SKM-1 treated with dmso at 0.1 percent for 144 hours (cell line): ENCODE measurements around the gene AGRN.
"Not testable (repeated sequence)": the region's sequence is repeated elsewhere in the genome, so short reads cannot be mapped to it uniquely, and the experiment has no call there.

Source experiments
- DNase-seq: peaks from one replicate; lab custom pipeline; 2025; ENCODE audit not compliant: unreplicated experiment; lab: John Stamatoyannopoulos, UW

The AGRN gene

DNA sequence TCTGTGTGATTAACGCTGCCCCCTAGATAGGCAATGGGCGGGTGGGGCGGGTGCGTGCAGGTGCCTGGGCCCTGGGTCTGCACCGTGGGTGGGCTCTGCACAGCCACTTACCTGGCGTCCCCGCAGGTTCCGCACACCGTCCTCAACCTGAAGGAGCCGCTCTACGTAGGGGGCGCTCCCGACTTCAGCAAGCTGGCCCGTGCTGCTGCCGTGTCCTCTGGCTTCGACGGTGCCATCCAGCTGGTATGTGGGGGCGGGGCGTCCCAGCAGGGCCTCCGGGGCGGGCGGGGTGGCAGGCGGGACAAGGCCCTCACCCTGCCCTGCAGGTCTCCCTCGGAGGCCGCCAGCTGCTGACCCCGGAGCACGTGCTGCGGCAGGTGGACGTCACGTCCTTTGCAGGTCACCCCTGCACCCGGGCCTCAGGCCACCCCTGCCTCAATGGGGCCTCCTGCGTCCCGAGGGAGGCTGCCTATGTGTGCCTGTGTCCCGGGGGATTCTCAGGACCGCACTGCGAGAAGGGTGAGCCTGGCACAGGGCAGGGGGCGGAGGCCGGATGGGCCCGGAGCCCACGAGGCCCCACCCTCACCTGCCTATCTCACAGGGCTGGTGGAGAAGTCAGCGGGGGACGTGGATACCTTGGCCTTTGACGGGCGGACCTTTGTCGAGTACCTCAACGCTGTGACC lies 31.3 kb downstream of the AGRN start:
- DNase-seq: no peak

DNA sequence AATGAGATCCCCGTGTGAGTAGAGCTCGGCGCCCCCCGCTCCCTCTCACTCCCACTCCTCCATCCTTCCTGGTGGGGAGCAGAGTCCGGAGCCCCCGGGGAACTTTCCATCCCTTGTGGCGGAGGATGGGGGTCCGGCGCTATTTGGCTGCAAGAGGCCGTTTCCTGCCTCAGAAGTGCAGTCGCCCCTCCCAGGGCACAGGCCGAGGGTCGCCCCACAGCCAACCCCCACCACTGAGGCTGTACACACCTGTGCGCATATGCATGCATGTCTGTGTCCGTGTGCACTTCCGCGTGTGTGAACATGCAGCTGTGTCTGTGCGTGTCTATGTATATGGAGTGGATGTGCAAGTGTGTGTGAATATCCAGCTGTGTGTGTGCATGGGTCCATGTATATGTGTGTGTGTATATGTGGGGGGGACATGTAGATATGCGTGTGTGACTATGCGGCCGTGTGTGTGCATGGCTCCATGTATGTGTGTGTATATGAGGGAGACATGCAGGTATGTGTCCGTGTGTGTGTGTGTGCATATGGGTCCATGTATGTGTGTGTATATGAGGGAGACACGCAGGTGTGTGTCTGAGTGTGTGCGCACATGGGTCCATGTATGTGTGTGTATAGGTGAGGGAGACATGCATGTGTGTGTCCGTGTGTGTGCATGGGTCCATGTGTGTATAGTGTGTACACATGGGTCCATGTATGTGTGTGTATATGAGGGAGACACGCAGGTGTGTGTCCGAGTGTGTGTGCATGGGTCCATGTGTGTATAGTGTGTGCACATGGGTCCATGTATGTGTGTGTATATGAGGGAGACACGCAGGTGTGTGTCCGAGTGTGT lies 32.3 kb downstream of the AGRN start:
- no peak for DNase-seq

DNA sequence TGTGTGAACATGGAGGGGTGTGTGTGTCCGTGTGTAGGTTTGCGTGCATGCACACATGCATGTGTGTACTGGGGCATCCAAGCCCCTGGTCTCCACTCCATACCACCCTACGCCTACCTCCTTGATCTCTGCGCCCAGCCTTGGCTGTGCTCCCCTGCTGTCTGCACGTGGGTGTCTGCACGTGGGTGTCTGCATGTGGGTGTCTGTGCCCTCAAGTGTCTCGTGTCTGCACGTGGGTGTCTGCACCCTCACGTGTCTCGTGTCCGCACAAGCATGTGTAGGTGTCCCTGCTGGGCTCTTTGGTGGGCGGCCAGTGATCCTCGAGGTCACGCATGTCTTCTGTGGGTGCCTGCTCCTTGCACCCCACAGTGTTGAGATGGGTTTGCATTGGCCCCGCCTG lies 33.1 kb downstream of the AGRN start:
- DNase-seq: no peak

DNA sequence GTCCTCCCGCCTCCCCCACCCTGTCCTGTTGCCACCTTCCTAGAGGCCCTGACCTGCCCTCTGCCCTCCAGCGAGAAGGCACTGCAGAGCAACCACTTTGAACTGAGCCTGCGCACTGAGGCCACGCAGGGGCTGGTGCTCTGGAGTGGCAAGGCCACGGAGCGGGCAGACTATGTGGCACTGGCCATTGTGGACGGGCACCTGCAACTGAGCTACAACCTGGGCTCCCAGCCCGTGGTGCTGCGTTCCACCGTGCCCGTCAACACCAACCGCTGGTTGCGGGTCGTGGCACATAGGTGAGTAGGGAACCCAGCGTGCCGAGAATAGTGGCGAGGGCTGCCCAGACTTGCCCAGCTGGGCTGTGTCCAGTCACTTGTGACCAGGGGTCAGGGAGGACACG lies 33.8 kb downstream of the AGRN start:
- DNase-seq: no peak

DNA sequence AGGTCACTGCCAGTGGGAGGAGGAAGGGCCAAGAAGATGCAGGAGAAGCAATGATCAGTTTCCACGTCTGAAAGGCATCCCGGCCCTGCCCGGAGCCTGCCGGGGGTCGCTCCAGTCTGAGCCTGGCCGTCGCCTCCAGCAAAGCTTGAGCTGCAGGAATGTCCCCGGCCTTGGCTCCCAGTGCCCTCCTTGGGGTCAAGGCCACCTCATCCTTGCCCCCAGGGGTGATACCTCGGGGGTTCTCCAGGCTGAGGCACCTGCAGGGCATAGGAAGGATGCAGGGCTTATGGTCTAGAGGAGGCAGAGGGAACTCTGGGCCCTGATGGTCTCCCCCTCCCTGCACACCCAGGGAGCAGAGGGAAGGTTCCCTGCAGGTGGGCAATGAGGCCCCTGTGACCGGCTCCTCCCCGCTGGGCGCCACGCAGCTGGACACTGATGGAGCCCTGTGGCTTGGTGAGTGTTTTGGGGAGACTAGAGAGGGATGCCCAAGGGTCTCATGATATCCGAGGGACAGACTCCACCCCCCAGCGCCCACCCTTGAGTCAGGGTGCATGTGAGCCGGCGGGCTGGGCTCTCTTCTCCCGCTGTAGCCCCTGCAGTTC lies 34.3 kb downstream of the AGRN start:
- no peak for DNase-seq

DNA sequence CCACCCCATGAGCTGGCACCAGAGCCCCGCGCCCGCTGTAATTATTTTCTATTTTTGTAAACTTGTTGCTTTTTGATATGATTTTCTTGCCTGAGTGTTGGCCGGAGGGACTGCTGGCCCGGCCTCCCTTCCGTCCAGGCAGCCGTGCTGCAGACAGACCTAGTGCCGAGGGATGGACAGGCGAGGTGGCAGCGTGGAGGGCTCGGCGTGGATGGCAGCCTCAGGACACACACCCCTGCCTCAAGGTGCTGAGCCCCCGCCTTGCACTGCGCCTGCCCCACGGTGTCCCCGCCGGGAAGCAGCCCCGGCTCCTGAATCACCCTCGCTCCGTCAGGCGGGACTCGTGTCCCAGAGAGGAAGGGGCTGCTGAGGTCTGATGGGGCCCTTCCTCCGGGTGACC lies 35.1 kb downstream of the AGRN start:
- no peak for DNase-seq

DNA sequence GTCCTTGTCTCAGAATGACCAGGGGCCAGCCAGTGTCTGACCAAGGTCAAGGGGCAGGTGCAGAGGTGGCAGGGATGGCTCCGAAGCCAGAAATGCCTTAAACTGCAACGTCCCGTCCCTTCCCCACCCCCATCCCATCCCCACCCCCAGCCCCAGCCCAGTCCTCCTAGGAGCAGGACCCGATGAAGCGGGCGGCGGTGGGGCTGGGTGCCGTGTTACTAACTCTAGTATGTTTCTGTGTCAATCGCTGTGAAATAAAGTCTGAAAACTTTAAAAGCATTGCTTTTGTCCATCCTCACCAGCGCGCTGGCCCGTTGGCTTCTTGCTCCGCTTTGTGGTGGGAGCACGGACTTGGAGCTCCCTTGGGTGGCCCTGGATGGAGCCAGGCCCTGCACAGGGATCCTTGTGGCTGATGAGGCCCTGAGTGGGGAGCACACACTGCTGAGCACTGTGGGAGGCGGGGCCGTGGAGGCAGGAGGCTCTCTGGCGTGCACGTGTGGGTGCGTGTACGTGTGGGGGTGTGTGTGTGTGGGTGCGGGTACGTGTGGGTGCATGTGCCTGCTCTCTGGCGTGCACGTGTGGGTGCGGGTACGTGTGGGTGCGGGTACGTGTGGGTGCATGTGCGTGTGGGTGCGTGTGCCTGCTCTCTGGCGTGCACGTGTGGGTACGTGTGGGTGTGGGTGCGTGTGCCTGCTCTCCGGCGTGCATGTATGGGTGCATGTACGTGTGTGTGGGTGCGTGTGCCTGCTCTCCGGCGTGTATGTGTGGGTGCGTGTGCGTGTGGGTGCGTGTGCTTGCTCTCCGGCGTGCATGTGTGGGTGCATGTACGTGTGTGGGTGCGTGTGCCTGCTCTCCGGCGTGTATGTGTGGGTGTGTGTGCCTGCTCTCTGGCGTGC lies 36.2 kb downstream of the AGRN start:
- no peak for DNase-seq

DNA sequence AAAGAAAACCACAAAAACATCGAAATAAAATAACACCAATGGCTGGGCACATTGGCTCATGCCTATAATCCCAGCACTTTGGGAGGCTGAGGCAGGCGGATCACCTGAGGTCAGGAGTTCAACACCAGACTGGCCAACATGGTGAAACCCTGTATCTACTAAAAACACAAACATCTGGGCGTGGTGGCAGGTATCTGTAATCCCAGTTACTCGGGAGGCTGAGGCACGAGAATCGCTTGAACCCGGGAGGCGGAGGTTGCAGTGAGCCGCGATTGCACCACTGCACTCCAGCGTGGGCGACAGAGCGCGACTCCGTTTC lies 37.8 kb downstream of the AGRN start:
- DNase-seq: not testable (repeated sequence)

DNA sequence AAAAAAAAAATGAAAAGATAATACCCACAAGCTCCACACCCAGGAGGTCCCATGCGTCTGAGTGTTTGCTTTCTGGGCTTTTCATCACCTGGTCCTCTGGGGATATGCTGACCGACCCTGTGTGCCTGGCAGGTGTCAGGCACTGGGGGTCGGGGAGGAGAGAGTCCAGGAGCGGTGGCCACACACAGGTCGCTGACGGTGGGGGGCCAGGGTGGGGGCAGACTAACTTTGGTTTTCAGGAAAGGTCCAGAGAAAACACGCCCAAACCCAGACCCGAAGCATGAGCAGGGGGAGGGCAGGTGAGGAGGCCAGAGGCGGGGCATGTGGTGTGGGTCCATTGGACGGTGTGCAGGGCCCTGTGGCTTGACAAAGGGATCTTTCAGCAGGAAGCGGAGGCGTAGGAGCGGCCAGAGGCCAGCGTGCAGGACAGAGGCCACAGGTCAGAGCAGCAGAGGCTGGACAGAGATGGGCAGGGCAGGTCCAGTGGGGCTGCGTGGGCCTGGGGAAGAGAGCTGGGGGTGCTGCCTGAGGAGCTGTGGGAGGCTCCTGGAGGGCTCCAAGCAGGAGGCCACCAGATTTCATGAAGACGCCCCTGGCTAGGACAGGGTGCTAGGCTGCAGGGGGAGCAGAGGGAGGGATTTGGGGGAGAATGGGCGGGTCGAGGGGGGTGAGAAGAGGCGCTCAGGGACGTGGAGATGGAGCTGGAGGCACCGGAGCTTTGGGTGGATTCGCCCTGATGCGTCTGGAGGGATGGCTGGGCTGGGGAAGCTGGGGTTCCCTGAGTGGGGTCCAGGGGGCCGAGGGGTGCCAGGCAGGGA lies 38.4 kb downstream of the AGRN start:
- DNase-seq: no peak

DNA sequence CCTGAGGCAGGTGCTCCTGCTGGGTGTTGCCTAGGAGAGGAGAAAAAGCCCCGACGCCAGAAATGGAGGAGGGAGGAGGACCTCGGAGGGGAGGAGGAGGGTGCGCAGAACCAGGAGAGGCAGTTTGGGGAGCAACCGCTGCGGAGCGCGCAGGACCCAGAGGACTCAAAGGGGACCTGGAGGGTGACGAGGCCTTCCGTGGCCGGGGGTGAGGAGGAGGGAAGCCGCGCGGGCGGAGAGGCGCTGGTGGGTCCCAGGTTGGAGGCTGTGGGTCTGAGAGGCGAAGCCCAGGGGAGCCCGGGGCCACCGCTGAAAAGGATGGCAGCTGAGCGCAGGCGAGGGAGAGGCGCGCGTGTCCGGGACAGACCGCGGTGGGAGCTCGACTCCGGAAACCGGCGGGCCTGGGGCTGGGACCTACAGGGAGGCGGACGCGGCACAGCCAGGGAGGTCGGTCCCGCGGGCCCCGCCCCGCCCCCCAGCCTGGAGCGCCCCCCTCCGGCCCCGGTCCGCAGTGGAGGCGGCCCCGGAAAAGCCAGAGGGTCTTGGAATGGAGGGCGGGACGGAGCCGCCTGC lies 39.1 kb downstream of the AGRN start:
- no peak for DNase-seq

DNA sequence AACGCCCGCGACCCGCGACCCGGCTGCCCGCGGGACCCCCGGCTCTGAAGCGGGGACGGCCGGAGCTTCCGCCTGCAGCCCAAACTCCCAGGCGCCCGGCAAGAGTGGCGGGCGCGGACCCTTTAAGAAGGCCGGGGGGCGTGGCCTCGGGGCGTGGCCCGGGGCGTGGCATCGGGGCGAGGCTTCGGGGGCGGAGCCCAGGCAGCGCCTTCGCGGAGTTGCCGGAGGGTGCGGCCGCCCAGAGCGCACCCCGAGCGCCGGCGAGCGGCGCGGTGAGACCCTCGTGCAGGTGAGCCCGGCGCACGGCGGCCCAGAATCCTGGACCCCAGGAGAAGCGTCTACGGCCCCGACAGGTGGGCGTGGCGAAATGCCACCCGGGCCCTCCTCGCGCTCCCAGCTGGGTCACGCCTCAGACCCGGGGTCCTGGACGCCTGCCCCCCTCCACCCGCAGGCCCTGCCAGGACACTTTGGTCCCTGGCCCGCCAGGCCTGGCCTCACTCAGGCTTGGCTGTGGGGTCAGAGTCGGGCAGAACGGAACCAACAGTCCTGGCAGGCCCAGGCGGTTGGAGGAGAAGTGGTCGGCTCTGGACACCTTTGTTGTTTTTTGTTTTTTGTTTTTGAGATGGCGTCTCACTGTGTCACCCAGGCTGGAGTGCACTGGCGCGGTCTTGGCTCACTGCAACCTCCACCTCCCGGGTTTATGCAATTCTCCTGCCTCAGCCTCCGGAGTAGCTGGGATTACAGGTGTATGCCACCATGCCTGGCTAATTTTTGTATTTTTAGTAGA lies 39.8 kb downstream of the AGRN start:
- DNase-seq: peak; percentile 52

DNA sequence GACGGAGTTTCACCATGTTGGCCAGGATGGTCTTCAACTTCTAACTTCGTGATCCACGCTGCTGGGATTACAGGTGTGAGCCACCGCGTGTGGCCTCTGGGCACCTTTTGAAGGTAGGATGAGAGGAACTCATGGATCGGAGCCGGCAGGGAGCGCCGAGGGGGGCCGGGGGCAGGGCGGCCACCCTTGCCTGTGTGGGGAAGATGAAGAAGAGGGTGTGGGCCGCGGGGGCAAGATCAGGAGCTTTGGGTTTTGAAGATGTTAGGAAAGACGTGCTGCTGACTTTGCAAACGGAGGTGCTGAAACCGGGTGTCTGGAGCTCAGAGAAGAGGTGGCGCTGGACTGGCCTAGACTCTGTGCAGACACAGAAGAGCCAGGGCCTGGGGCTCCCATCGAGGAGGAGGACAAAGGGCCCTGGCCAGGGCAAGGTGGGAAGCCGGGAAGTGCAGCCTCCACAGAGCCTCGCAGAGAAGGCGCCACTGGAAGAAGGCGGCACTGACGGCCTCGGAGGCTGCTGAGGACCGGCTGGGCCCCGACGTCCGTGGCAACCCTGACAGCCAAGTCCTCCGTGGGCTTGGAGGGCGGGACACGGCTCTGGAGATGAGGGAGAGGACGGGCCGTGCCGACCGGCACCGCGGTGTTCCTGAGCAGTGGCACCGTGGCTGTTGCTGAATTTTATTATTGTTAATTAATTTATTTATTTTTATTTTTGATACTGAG lies 40.5 kb downstream of the AGRN start:
- no peak for DNase-seq

DNA sequence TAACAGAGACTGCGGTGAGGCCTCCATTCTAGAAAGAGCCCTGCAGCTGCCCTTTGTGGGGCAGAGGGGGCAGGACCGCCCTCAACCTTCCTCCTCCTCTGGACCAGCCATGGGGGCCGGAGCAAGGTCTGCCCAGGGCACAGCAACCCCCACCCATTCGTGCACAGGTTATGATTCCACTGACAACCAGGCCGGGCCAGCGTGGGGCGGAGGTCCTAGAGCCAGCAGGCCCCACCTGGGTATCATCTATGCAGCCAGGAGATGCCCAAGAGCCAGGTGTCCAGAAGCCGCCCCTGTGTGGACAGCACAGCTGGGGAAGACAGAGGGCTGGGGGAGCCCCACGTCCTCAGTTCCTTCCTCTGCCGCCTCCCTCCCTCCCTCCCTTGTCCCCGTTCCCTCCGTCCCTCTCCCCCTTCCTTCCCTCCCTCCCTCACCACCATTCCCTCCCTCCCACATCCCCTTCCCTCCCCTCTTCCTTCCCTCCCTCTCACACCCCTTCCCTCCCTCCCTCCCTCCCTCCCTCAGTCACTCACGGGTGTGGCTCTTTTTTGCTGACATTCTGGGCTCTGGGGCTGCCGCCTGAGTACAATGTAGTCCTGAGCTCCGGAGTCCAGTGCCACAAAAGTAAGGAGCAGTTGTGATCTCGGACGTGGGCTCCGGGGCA lies 41.9 kb downstream of the AGRN start:
- no peak for DNase-seq

DNA sequence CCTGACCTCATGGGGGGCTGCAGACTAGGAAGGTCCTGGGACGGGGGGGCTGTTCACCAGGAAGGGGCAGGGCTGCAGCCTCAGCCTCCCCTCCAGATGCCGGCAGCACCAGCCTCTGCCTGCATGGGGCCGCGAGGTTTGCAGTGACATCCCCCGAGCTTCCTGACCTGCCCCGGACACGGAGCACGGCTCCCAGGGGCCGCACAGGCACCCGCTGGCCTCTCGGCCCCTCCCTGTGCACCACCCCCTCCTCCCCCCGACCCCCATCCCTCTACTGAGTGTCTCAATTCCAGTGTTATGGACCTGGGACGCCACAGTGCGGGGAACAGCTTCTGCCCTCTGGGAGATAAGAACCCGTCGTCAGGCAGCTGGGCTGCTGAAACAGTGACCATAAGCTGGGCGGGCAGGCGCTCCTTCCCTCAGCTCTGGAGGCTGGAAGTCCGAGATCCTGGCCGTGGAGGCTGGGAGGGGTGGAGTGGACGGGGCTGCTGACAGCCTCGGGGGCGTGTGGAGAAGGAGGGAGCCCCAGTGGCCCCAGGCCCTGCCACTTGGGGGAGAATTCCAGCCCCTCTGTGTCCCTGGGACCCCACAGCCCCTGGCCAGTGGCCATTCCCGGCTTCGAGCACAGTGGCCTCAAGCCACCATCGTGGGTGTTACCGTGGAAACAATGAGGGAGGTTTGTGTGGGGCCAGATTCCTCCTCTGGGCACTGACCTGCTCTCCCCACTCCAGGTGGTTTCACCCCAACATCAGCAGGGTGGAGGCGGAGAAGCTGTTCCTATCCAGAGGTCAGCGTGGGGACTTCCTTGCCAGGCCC lies 42.6 kb downstream of the AGRN start:
- DNase-seq: no peak

DNA sequence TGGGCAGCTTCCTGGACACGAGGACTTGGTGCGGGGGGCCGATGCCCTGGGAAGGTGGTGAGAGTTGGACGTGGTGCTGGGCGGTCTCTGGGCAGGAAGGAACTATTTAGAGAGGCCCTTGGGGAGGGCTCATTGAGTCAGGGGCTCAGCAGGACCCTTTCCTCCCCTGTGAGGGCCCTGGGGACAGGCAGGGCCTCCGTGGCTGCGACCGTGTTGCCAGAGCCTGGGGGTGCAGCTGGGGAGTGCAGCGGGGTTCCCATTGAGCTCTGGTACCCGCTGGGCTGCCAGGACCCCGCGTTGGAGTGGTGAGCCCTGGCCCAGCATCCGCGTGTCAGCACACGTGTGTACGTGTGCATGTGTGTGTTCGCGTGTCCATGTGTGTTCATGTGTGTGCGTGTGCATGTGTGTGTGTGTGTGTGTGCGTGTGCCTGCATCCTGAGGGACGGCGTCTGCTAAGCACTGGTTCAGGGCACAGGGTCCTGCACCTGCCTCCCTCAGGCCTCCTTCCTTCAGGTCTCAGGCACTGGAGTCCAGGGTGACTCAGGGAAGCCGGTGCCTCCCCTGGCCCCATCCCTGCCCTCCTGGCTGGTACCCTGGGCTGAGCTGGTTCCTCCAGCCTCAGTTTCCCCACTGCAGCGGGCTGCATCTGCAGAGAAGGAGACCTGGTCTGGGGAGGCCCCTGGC lies 43.5 kb downstream of the AGRN start:
- DNase-seq: no peak

DNA sequence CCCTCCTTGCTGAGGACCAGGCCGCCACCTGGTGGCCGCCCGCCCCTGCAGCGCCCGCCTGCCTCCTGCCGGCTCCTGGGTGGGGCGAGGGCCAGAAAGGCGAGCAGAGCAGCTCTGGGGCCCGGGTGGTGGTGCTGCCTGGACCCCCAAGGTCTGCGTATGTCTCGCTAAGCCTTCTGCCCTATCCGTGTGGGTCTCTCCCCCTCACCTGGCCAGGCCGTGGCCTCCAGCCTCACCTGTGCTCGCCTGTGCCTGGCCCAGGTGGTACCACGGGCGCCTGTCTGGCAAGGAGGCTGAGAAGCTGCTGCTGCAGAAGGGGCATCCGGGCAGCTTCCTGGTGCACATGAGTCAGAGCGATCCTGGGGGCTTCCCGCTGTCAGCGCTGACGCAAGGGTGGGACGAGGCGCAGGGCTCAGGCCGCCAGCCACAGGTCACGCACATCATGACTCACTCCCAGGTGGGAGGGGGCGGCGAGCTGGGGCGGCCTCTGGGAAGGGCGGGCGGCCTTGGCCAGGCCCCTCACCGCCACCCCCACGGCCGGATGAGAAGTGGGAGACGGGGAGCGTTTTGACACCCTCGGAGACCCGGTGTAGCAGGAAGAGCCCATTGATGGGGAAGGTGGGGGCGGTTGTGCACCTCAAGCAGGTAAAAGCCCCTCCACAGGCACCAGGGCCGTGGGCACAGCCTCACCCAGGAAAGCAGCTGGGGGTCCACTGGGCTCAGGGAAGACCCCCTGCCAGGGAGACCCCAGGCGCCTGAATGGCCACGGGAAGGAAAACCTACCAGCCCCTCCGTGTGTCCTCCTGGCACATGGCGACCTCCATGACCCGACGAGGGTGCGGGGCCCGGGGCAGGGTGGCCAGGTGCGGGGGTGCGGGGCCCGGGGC lies 44.3 kb downstream of the AGRN start:
- DNase-seq: peak; percentile 59
